Measurements from ENCODE around the gene TOR1AIP2.

Gene TOR1AIP2

DNA sequence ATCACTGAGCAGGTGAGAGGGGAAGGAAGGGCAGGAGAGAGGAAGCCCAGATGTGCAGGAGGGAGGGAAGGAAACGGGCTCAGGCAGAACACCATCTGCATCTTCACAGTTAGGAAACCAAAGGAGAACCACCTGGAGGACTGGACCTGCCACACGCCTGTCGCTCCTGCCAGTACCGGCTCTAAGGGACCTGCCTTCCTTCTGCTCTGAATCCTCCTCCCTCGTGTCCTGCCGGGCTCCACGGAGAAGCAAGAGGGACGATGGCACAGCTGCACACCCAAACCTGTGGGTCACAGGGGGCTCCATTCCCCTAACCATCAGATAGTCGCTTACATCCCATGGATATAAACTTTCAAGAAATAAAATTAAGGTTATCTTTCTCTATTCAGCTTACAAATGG lies 56.1 kb downstream of the TOR1AIP2 start:
- Histone ChIP-seq H3K4ac (ENCODE audit: low read depth in 1 of 2, low read length in 2 of 2) (no peak overlapping the region), H2AFZ (ENCODE audit: low read depth, low read length) (no peak overlapping the region), H3K9ac (ENCODE audit: low read length) (no peak overlapping the region), H3K27ac (ENCODE audit: low read length, poor library complexity, severe bottlenecking) (no peak overlapping the region), H4K8ac (ENCODE audit: low read length) (no peak overlapping the region), H3K36me3 (ENCODE audit: control insufficient read depth in 1 of 2, insufficient read depth in 2 of 2, low read depth in 1 of 2, low read length in 2 of 2) (no peaks in the 10 kb centered on the region), H3K4me2 (ENCODE audit: low read length, poor library complexity, severe bottlenecking) (no peak overlapping the region), H3K79me1 (replicated peaks; ENCODE audit: low read length, poor library complexity, severe bottlenecking) (no peaks in the 10 kb centered on the region), H3K4me1 (ENCODE audit: control insufficient read depth, insufficient read depth, low read depth, low read length) (peaks cover 16% of the 10 kb centered on the region), H3K23ac (ENCODE audit: low read length in 2 of 2) (no peak overlapping the region), H3K14ac (ENCODE audit: low read length in 2 of 2) (no peak overlapping the region), H3K27me3 (ENCODE audit: control insufficient read depth in 1 of 2, insufficient read depth in 1 of 2, low read length in 2 of 2) (peaks cover 4 to 44% of the 10 kb centered on the region in 2 experiments), H3K4me3 (ENCODE audit: insufficient read depth in 1 of 2, low read depth in 1 of 2, low read length in 2 of 2) (no peak overlapping the region), H2BK15ac (ENCODE audit: low read depth, poor library complexity, severe bottlenecking) (no peak overlapping the region), H2BK12ac (ENCODE audit: low read length in 2 of 2) (no peak overlapping the region), H4K91ac (ENCODE audit: low read length) (no peak overlapping the region), H2BK5ac (ENCODE audit: low read depth, low read length, poor library complexity, severe bottlenecking) (no peak overlapping the region), H3K9me3 (ENCODE audit: control insufficient read depth, low read length) (no peaks in the 10 kb centered on the region), H2AK5ac (ENCODE audit: low read length, severe bottlenecking) (no peak overlapping the region), H2BK120ac (ENCODE audit: low read depth, low read length) (no peak overlapping the region), H3K18ac (ENCODE audit: low read depth in 1 of 2, low read length in 2 of 2) (no peak overlapping the region)
- WGBS = 83% methylated on average over 9 of the region's 9 CpGs
- no peak for DNase-seq

DNA sequence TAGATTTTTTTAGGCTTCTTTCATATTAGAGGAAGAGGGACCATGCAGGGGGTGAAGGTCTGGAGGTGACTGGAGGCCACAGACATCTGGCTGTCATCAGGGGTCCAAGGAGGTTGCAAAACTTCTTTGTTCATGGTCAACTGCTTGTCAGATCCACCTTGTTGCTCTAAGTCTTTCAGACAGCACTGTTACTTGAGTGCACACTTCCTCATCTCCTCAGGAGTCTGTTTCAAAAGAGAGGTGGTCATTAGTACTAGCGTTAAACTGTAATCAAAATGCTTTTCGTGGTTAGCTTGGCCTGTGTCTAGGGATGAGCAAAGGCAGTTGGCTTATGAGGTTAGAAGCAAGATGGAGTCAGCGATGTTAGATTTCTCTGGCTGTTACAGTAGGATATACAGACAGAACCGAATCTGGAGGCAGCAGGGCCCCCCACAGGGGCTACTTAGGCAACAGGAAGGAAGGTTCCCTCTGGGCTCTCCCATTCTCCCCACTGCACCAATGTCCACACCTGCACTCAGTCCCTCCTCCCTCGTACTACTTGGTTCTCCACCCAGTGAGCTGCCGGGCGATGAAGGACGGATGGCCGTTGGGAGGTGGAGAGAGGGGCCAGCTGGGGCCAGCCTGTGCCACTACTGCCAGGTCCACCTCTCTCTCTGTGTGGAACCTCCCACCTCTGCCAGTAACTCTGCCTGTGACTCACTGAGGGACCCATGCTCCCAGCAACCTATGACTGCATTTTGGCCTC lies 57.2 kb downstream of the TOR1AIP2 start:
- peaks cover 26% of the 10 kb centered on the region for H3K4me1 ChIP-seq (ENCODE audit: control insufficient read depth, insufficient read depth, low read depth, low read length)
- DNase-seq = no peak
- no peak overlapping the region for H3K4me2 ChIP-seq (ENCODE audit: low read length, poor library complexity, severe bottlenecking)
- H2BK5ac ChIP-seq (ENCODE audit: low read depth, low read length, poor library complexity, severe bottlenecking) = no peak overlapping the region
- H3K36me3 ChIP-seq (ENCODE audit: control insufficient read depth in 1 of 2, insufficient read depth in 2 of 2, low read depth in 1 of 2, low read length in 2 of 2) = no peaks in the 10 kb centered on the region
- H2BK120ac ChIP-seq (ENCODE audit: low read depth, low read length) = no peak overlapping the region
- no peak overlapping the region for H3K23ac ChIP-seq (ENCODE audit: low read length in 2 of 2)
- H3K9ac ChIP-seq (ENCODE audit: low read length) = no peak overlapping the region
- H3K4ac ChIP-seq (ENCODE audit: low read depth in 1 of 2, low read length in 2 of 2) = no peak overlapping the region
- no peak overlapping the region for H4K8ac ChIP-seq (ENCODE audit: low read length)
- WGBS = 86% methylated on average over 9 of the region's 9 CpGs
- H2BK12ac ChIP-seq (ENCODE audit: low read length in 2 of 2) = no peak overlapping the region
- no peak overlapping the region for H3K14ac ChIP-seq (ENCODE audit: low read length in 2 of 2)
- H4K91ac ChIP-seq (ENCODE audit: low read length) = no peak overlapping the region
- H3K27ac ChIP-seq (ENCODE audit: low read length, poor library complexity, severe bottlenecking) = no peak overlapping the region
- H3K4me3 ChIP-seq (ENCODE audit: insufficient read depth in 1 of 2, low read depth in 1 of 2, low read length in 2 of 2) = no peak overlapping the region
- no peak overlapping the region for H2AK5ac ChIP-seq (ENCODE audit: low read length, severe bottlenecking)
- peaks cover 4 to 43% of the 10 kb centered on the region in 2 experiments for H3K27me3 ChIP-seq (ENCODE audit: control insufficient read depth in 1 of 2, insufficient read depth in 1 of 2, low read length in 2 of 2)
- H3K79me1 ChIP-seq (replicated peaks; ENCODE audit: low read length, poor library complexity, severe bottlenecking) = no peaks in the 10 kb centered on the region
- no peaks in the 10 kb centered on the region for H3K9me3 ChIP-seq (ENCODE audit: control insufficient read depth, low read length)
- H2AFZ ChIP-seq (ENCODE audit: low read depth, low read length) = no peak overlapping the region
- H3K18ac ChIP-seq (ENCODE audit: low read depth in 1 of 2, low read length in 2 of 2) = no peak overlapping the region
- H2BK15ac ChIP-seq (ENCODE audit: low read depth, poor library complexity, severe bottlenecking) = no peak overlapping the region

DNA sequence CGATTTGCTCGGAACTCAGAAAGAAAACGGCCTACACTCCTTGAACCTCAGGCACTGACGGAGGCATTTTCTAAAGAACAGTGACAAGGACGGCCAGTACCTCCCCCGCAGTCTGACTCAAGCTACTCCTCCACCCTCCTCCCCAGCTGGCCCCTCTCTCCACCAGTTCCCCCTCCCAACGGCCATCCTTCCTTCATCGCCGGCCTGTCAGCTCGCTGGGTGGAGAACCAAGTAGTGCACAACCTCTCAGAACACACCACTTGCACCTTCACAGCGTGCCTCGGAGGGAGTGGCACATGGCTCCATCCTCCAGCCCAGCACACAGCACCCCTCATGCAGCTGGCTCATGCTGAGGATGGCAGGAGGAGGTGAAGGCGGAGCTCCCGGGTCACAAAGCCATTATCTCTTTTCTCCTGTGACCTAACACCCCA lies 58.8 kb downstream of the TOR1AIP2 start:
- H3K4me3 ChIP-seq (ENCODE audit: insufficient read depth in 1 of 2, low read depth in 1 of 2, low read length in 2 of 2) = no peak overlapping the region
- no peak overlapping the region for H4K91ac ChIP-seq (ENCODE audit: low read length)
- no peak overlapping the region for H2BK12ac ChIP-seq (ENCODE audit: low read length in 2 of 2)
- no peak overlapping the region for H2BK120ac ChIP-seq (ENCODE audit: low read depth, low read length)
- H2BK15ac ChIP-seq (ENCODE audit: low read depth, poor library complexity, severe bottlenecking) = no peak overlapping the region
- WGBS = 63% methylated on average over 12 of the region's 14 CpGs
- H3K4me2 ChIP-seq (ENCODE audit: low read length, poor library complexity, severe bottlenecking) = no peak overlapping the region
- no peak overlapping the region for H3K9ac ChIP-seq (ENCODE audit: low read length)
- H3K14ac ChIP-seq (ENCODE audit: low read length in 2 of 2) = no peak overlapping the region
- no peaks in the 10 kb centered on the region for H3K36me3 ChIP-seq (ENCODE audit: control insufficient read depth in 1 of 2, insufficient read depth in 2 of 2, low read depth in 1 of 2, low read length in 2 of 2)
- no peaks in the 10 kb centered on the region for H3K79me1 ChIP-seq (replicated peaks; ENCODE audit: low read length, poor library complexity, severe bottlenecking)
- H2BK5ac ChIP-seq (ENCODE audit: low read depth, low read length, poor library complexity, severe bottlenecking) = no peak overlapping the region
- H2AK5ac ChIP-seq (ENCODE audit: low read length, severe bottlenecking) = no peak overlapping the region
- no peak overlapping the region for H2AFZ ChIP-seq (ENCODE audit: low read depth, low read length)
- H4K8ac ChIP-seq (ENCODE audit: low read length) = peak overlapping the region; percentile 27
- no peak overlapping the region for H3K18ac ChIP-seq (ENCODE audit: low read depth in 1 of 2, low read length in 2 of 2)
- no peak overlapping the region for H3K23ac ChIP-seq (ENCODE audit: low read length in 2 of 2)
- H3K9me3 ChIP-seq (ENCODE audit: control insufficient read depth, low read length) = no peaks in the 10 kb centered on the region
- peaks cover 30% of the 10 kb centered on the region for H3K4me1 ChIP-seq (ENCODE audit: control insufficient read depth, insufficient read depth, low read depth, low read length)
- peaks cover 10 to 43% of the 10 kb centered on the region in 2 experiments for H3K27me3 ChIP-seq (ENCODE audit: control insufficient read depth in 1 of 2, insufficient read depth in 1 of 2, low read length in 2 of 2)
- no peak overlapping the region for H3K27ac ChIP-seq (ENCODE audit: low read length, poor library complexity, severe bottlenecking)
- H3K4ac ChIP-seq (ENCODE audit: low read depth in 1 of 2, low read length in 2 of 2) = no peak overlapping the region
- DNase-seq = no peak

DNA sequence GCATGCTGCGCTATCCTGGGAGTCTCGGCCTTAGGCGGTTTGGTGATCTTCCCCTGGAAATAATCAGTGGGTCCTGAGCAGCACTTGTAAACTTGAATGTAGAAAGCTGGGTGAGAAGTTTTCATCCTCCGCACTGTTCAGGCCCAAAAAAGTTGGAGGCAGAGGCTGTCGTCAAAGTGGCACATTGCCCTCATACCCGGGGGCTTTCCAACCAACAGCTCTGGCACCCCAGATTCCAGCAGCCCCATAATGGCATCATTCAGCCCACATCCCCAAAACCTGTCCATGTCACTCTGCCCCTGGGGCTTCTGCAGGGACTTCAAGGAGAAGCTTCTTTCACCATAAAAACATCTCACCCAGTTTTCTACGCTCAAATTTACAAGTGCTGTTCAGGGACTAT lies 59.3 kb downstream of the TOR1AIP2 start:
- no peak overlapping the region for H3K27ac ChIP-seq (ENCODE audit: low read length, poor library complexity, severe bottlenecking)
- no peaks in the 10 kb centered on the region for H3K9me3 ChIP-seq (ENCODE audit: control insufficient read depth, low read length)
- H4K8ac ChIP-seq (ENCODE audit: low read length) = no peak overlapping the region
- no peak overlapping the region for H3K23ac ChIP-seq (ENCODE audit: low read length in 2 of 2)
- no peaks in the 10 kb centered on the region for H3K79me1 ChIP-seq (replicated peaks; ENCODE audit: low read length, poor library complexity, severe bottlenecking)
- H2BK15ac ChIP-seq (ENCODE audit: low read depth, poor library complexity, severe bottlenecking) = no peak overlapping the region
- H3K9ac ChIP-seq (ENCODE audit: low read length) = no peak overlapping the region
- no peaks in the 10 kb centered on the region for H3K36me3 ChIP-seq (ENCODE audit: control insufficient read depth in 1 of 2, insufficient read depth in 2 of 2, low read depth in 1 of 2, low read length in 2 of 2)
- H3K27me3 ChIP-seq (ENCODE audit: control insufficient read depth in 1 of 2, insufficient read depth in 1 of 2, low read length in 2 of 2) = peaks cover 15 to 48% of the 10 kb centered on the region in 2 experiments
- H2BK12ac ChIP-seq (ENCODE audit: low read length in 2 of 2) = no peak overlapping the region
- no peak for DNase-seq
- H3K4me1 ChIP-seq (ENCODE audit: control insufficient read depth, insufficient read depth, low read depth, low read length) = peaks cover 30% of the 10 kb centered on the region
- H3K4me3 ChIP-seq (ENCODE audit: insufficient read depth in 1 of 2, low read depth in 1 of 2, low read length in 2 of 2) = no peak overlapping the region
- H3K4me2 ChIP-seq (ENCODE audit: low read length, poor library complexity, severe bottlenecking) = no peak overlapping the region
- 92% methylated on average over 7 of the region's 7 CpGs for WGBS
- H2AK5ac ChIP-seq (ENCODE audit: low read length, severe bottlenecking) = no peak overlapping the region
- no peak overlapping the region for H3K18ac ChIP-seq (ENCODE audit: low read depth in 1 of 2, low read length in 2 of 2)
- no peak overlapping the region for H3K4ac ChIP-seq (ENCODE audit: low read depth in 1 of 2, low read length in 2 of 2)
- H2AFZ ChIP-seq (ENCODE audit: low read depth, low read length) = no peak overlapping the region
- no peak overlapping the region for H2BK5ac ChIP-seq (ENCODE audit: low read depth, low read length, poor library complexity, severe bottlenecking)
- no peak overlapping the region for H2BK120ac ChIP-seq (ENCODE audit: low read depth, low read length)
- no peak overlapping the region for H3K14ac ChIP-seq (ENCODE audit: low read length in 2 of 2)
- no peak overlapping the region for H4K91ac ChIP-seq (ENCODE audit: low read length)

All from mesenchymal stem cell (in vitro differentiated cells and primary cell).